ENCODE measurements around the gene ADAM22. TPM values are rescaled to one million over a fixed set of nuclear protein-coding genes. Genes with fewer than 3 reads are reported as not detected.

Gene ADAM22
- total and polyA plus RNA-seq, 2 donors: 0.96 to 4.3 TPM

- WGBS: 87% methylated on average over 1 of the region's 1 CpG
- no peak overlapping the region for H3K27ac ChIP-seq (ENCODE audit: low read depth in 1 of 2, low read length in 1 of 2)
- no peaks in the 10 kb centered on the region for H3K27me3 ChIP-seq (ENCODE audit: control insufficient read depth in 2 of 2, insufficient read depth in 1 of 2, low read length in 1 of 2)
- H3K4me1 ChIP-seq (ENCODE audit: control insufficient read depth in 2 of 2, insufficient read depth in 2 of 2, low read length in 2 of 2): no peaks in the 10 kb centered on the region
- H3K9me3 ChIP-seq (ENCODE audit: control insufficient read depth in 2 of 2, insufficient read depth in 1 of 2, low read length in 1 of 2): no peaks in the 10 kb centered on the region
- no peaks in the 10 kb centered on the region for H3K36me3 ChIP-seq (ENCODE audit: control insufficient read depth in 2 of 2, insufficient read depth in 2 of 2, low read length in 1 of 2)
- H3K4me3 ChIP-seq (ENCODE audit: low read length in 2 of 2): no peak overlapping the region
- no peak for DNase-seq (ENCODE audit: low read depth in 6 of 9, low spot score in 9 of 9)
Measured at GRCh38 chr7:88072715-88073055, 138.6 kb downstream of the ADAM22 start.

GRCh38 chr7:88073626-88074025 is 139.6 kb downstream of the ADAM22 start:
- Histone ChIP-seq H3K4me1 (ENCODE audit: control insufficient read depth in 2 of 2, insufficient read depth in 2 of 2, low read length in 2 of 2) (no peaks in the 10 kb centered on the region), H3K27me3 (ENCODE audit: control insufficient read depth in 2 of 2, insufficient read depth in 1 of 2, low read length in 1 of 2) (no peaks in the 10 kb centered on the region), H3K9me3 (ENCODE audit: control insufficient read depth in 2 of 2, insufficient read depth in 1 of 2, low read length in 1 of 2) (no peaks in the 10 kb centered on the region), H3K4me3 (ENCODE audit: low read length in 2 of 2) (no peak overlapping the region), H3K36me3 (ENCODE audit: control insufficient read depth in 2 of 2, insufficient read depth in 2 of 2, low read length in 1 of 2) (no peaks in the 10 kb centered on the region), H3K27ac (ENCODE audit: low read depth in 1 of 2, low read length in 1 of 2) (no peak overlapping the region)
- DNase-seq (ENCODE audit: low read depth in 6 of 9, low spot score in 9 of 9): no peak
- WGBS: 31% methylated on average over 1 of the region's 1 CpG

- no peaks in the 10 kb centered on the region for H3K4me1 ChIP-seq (ENCODE audit: control insufficient read depth in 2 of 2, insufficient read depth in 2 of 2, low read length in 2 of 2)
- WGBS: 87% methylated on average over 2 of the region's 2 CpGs
Measured at GRCh38 chr7:88075216-88075615, 141.2 kb downstream of the ADAM22 start.

GRCh38 chr7:88083883-88084282 is 149.8 kb downstream of the ADAM22 start:
- H3K9me3 ChIP-seq (ENCODE audit: control insufficient read depth in 2 of 2, insufficient read depth in 1 of 2, low read length in 1 of 2): no peaks in the 10 kb centered on the region
- DNase-seq (ENCODE audit: low read depth in 6 of 9, low spot score in 9 of 9): no peak
- no peaks in the 10 kb centered on the region for H3K27me3 ChIP-seq (ENCODE audit: control insufficient read depth in 2 of 2, insufficient read depth in 1 of 2, low read length in 1 of 2)
- H3K27ac ChIP-seq (ENCODE audit: low read depth in 1 of 2, low read length in 1 of 2): no peak overlapping the region
- 47% methylated on average over 2 of the region's 2 CpGs for WGBS
- H3K4me1 ChIP-seq (ENCODE audit: control insufficient read depth in 2 of 2, insufficient read depth in 2 of 2, low read length in 2 of 2): no peaks in the 10 kb centered on the region
- no peaks in the 10 kb centered on the region for H3K36me3 ChIP-seq (ENCODE audit: control insufficient read depth in 2 of 2, insufficient read depth in 2 of 2, low read length in 1 of 2)
- no peak overlapping the region for H3K4me3 ChIP-seq (ENCODE audit: low read length in 2 of 2)

More at GRCh38 chr7:88075216-88075615, 141.2 kb downstream of the ADAM22 start:
- Histone ChIP-seq H3K27ac (ENCODE audit: low read depth in 1 of 2, low read length in 1 of 2) (no peak overlapping the region), H3K27me3 (ENCODE audit: control insufficient read depth in 2 of 2, insufficient read depth in 1 of 2, low read length in 1 of 2) (no peaks in the 10 kb centered on the region), H3K9me3 (ENCODE audit: control insufficient read depth in 2 of 2, insufficient read depth in 1 of 2, low read length in 1 of 2) (no peaks in the 10 kb centered on the region), H3K36me3 (ENCODE audit: control insufficient read depth in 2 of 2, insufficient read depth in 2 of 2, low read length in 1 of 2) (no peaks in the 10 kb centered on the region), H3K4me3 (ENCODE audit: low read length in 2 of 2) (no peak overlapping the region)
- DNase-seq (ENCODE audit: low read depth in 6 of 9, low spot score in 9 of 9): no peak

GRCh38 chr7:88089561-88089960 is 155.5 kb downstream of the ADAM22 start:
- Histone ChIP-seq H3K36me3 (ENCODE audit: control insufficient read depth in 2 of 2, insufficient read depth in 2 of 2, low read length in 1 of 2) (no peaks in the 10 kb centered on the region), H3K27ac (ENCODE audit: low read depth in 1 of 2, low read length in 1 of 2) (no peak overlapping the region), H3K27me3 (ENCODE audit: control insufficient read depth in 2 of 2, insufficient read depth in 1 of 2, low read length in 1 of 2) (no peaks in the 10 kb centered on the region), H3K9me3 (ENCODE audit: control insufficient read depth in 2 of 2, insufficient read depth in 1 of 2, low read length in 1 of 2) (no peaks in the 10 kb centered on the region), H3K4me1 (ENCODE audit: control insufficient read depth in 2 of 2, insufficient read depth in 2 of 2, low read length in 2 of 2) (no peaks in the 10 kb centered on the region), H3K4me3 (ENCODE audit: low read length in 2 of 2) (no peak overlapping the region)
- WGBS: 96% methylated on average over 1 of the region's 1 CpG
- no peak for DNase-seq (ENCODE audit: low read depth in 6 of 9, low spot score in 9 of 9)

- DNase-seq (ENCODE audit: low read depth in 6 of 9, low spot score in 9 of 9): no peak
- WGBS: 24% methylated on average over 1 of the region's 1 CpG
- no peaks in the 10 kb centered on the region for H3K36me3 ChIP-seq (ENCODE audit: control insufficient read depth in 2 of 2, insufficient read depth in 2 of 2, low read length in 1 of 2)
- H3K4me3 ChIP-seq (ENCODE audit: low read length in 2 of 2): no peak overlapping the region
- no peaks in the 10 kb centered on the region for H3K9me3 ChIP-seq (ENCODE audit: control insufficient read depth in 2 of 2, insufficient read depth in 1 of 2, low read length in 1 of 2)
- no peaks in the 10 kb centered on the region for H3K27me3 ChIP-seq (ENCODE audit: control insufficient read depth in 2 of 2, insufficient read depth in 1 of 2, low read length in 1 of 2)
- H3K4me1 ChIP-seq (ENCODE audit: control insufficient read depth in 2 of 2, insufficient read depth in 2 of 2, low read length in 2 of 2): no peaks in the 10 kb centered on the region
- no peak overlapping the region for H3K27ac ChIP-seq (ENCODE audit: low read depth in 1 of 2, low read length in 1 of 2)
Measured at GRCh38 chr7:88090240-88090639, 156.2 kb downstream of the ADAM22 start.

GRCh38 chr7:88090671-88091070 is 156.6 kb downstream of the ADAM22 start:
- no peaks in the 10 kb centered on the region for H3K9me3 ChIP-seq (ENCODE audit: control insufficient read depth in 2 of 2, insufficient read depth in 1 of 2, low read length in 1 of 2)
- no peaks in the 10 kb centered on the region for H3K4me1 ChIP-seq (ENCODE audit: control insufficient read depth in 2 of 2, insufficient read depth in 2 of 2, low read length in 2 of 2)
- DNase-seq (ENCODE audit: low read depth in 6 of 9, low spot score in 9 of 9): no peak
- no peak overlapping the region for H3K4me3 ChIP-seq (ENCODE audit: low read length in 2 of 2)
- H3K27ac ChIP-seq (ENCODE audit: low read depth in 1 of 2, low read length in 1 of 2): no peak overlapping the region
- H3K27me3 ChIP-seq (ENCODE audit: control insufficient read depth in 2 of 2, insufficient read depth in 1 of 2, low read length in 1 of 2): no peaks in the 10 kb centered on the region
- no peaks in the 10 kb centered on the region for H3K36me3 ChIP-seq (ENCODE audit: control insufficient read depth in 2 of 2, insufficient read depth in 2 of 2, low read length in 1 of 2)
- WGBS: 6% methylated on average over 2 of the region's 2 CpGs

- WGBS: 92% methylated on average over 3 of the region's 3 CpGs
- Histone ChIP-seq H3K4me1 (ENCODE audit: control insufficient read depth in 2 of 2, insufficient read depth in 2 of 2, low read length in 2 of 2) (no peaks in the 10 kb centered on the region), H3K27ac (ENCODE audit: low read depth in 1 of 2, low read length in 1 of 2) (no peak overlapping the region), H3K4me3 (ENCODE audit: low read length in 2 of 2) (no peak overlapping the region), H3K36me3 (ENCODE audit: control insufficient read depth in 2 of 2, insufficient read depth in 2 of 2, low read length in 1 of 2) (no peaks in the 10 kb centered on the region), H3K9me3 (ENCODE audit: control insufficient read depth in 2 of 2, insufficient read depth in 1 of 2, low read length in 1 of 2) (no peaks in the 10 kb centered on the region), H3K27me3 (ENCODE audit: control insufficient read depth in 2 of 2, insufficient read depth in 1 of 2, low read length in 1 of 2) (no peaks in the 10 kb centered on the region)
- DNase-seq (ENCODE audit: low read depth in 6 of 9, low spot score in 9 of 9): peak in 2 of 9 donors; percentile 14 to 18
Measured at GRCh38 chr7:88091988-88092675, 158.1 kb downstream of the ADAM22 start.

GRCh38 chr7:88092676-88092999 is 158.6 kb downstream of the ADAM22 start:
- Histone ChIP-seq H3K27me3 (ENCODE audit: control insufficient read depth in 2 of 2, insufficient read depth in 1 of 2, low read length in 1 of 2) (no peaks in the 10 kb centered on the region), H3K9me3 (ENCODE audit: control insufficient read depth in 2 of 2, insufficient read depth in 1 of 2, low read length in 1 of 2) (no peaks in the 10 kb centered on the region), H3K4me1 (ENCODE audit: control insufficient read depth in 2 of 2, insufficient read depth in 2 of 2, low read length in 2 of 2) (no peaks in the 10 kb centered on the region), H3K36me3 (ENCODE audit: control insufficient read depth in 2 of 2, insufficient read depth in 2 of 2, low read length in 1 of 2) (no peaks in the 10 kb centered on the region), H3K27ac (ENCODE audit: low read depth in 1 of 2, low read length in 1 of 2) (no peak overlapping the region), H3K4me3 (ENCODE audit: low read length in 2 of 2) (no peak overlapping the region)
- no peak for DNase-seq (ENCODE audit: low read depth in 6 of 9, low spot score in 9 of 9)

- Histone ChIP-seq H3K9me3 (ENCODE audit: control insufficient read depth in 2 of 2, insufficient read depth in 1 of 2, low read length in 1 of 2) (no peaks in the 10 kb centered on the region), H3K27ac (ENCODE audit: low read depth in 1 of 2, low read length in 1 of 2) (no peak overlapping the region), H3K4me1 (ENCODE audit: control insufficient read depth in 2 of 2, insufficient read depth in 2 of 2, low read length in 2 of 2) (no peaks in the 10 kb centered on the region), H3K4me3 (ENCODE audit: low read length in 2 of 2) (no peak overlapping the region), H3K36me3 (ENCODE audit: control insufficient read depth in 2 of 2, insufficient read depth in 2 of 2, low read length in 1 of 2) (no peaks in the 10 kb centered on the region), H3K27me3 (ENCODE audit: control insufficient read depth in 2 of 2, insufficient read depth in 1 of 2, low read length in 1 of 2) (no peaks in the 10 kb centered on the region)
- DNase-seq (ENCODE audit: low read depth in 6 of 9, low spot score in 9 of 9): no peak
- 90% methylated on average over 1 of the region's 1 CpG for WGBS
Measured at GRCh38 chr7:88101769-88102168, 167.7 kb downstream of the ADAM22 start.

All from thymus (tissue), 11 donors.